ENCODE data around the gene EN1.

The EN1 gene

DNA sequence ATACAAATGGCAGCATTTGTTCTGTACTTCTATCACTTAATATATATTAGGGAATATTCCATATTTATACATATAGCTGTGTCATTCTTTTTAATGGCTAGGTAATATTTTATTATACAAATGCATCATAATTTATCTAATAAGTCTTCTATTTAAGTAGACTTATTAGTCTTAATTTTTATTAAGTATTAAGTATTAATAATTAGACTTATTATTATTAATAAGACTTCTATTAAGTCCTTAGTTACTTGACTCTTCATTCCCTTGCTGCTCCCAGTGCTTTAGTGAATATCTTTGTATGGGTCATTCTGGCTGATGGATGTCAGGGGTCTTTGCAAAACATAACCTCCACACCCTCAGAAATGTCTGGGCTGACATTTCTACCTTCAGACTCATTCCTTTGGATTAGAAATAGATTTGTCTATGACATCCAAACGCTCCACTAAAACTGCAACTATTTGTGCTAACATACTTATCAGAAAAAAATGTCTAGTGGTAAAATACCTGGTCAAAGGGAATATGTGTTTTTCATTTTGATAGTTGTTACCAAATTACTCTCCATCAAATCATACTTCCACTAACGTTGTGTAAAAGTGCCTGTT lies 35.8 kb downstream of the EN1 start:
- Histone ChIP-seq H3K4me3 (ENCODE audit: low read depth, low read length) (no peak overlapping the region), H3K9me3 (ENCODE audit: severe bottlenecking) (peaks cover 2% of the 10 kb centered on the region), H3K36me3 (no peaks in the 10 kb centered on the region), H3K27me3 (ENCODE audit: insufficient read depth, low read depth, severe bottlenecking) (peaks cover 96% of the 10 kb centered on the region), H3K27ac (no peak overlapping the region)
- TF ChIP-seq, protein P1, sequence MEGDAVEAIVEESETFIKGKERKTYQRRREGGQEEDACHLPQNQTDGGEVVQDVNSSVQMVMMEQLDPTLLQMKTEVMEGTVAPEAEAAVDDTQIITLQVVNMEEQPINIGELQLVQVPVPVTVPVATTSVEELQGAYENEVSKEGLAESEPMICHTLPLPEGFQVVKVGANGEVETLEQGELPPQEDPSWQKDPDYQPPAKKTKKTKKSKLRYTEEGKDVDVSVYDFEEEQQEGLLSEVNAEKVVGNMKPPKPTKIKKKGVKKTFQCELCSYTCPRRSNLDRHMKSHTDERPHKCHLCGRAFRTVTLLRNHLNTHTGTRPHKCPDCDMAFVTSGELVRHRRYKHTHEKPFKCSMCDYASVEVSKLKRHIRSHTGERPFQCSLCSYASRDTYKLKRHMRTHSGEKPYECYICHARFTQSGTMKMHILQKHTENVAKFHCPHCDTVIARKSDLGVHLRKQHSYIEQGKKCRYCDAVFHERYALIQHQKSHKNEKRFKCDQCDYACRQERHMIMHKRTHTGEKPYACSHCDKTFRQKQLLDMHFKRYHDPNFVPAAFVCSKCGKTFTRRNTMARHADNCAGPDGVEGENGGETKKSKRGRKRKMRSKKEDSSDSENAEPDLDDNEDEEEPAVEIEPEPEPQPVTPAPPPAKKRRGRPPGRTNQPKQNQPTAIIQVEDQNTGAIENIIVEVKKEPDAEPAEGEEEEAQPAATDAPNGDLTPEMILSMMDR (IDR thresholded peaks at IDR 0.05; ENCODE audit: low read depth, low read length), result no peak
- no peak for DNase-seq

GRCh38 chr2:118810766-118811165 lies 36.7 kb downstream of the EN1 start:
- no peak for DNase-seq
- Histone ChIP-seq H3K36me3 (no peaks in the 10 kb centered on the region), H3K4me3 (ENCODE audit: low read depth, low read length) (no peak overlapping the region), H3K27ac (no peak overlapping the region), H3K27me3 (ENCODE audit: insufficient read depth, low read depth, severe bottlenecking) (peaks cover 96% of the 10 kb centered on the region), H3K9me3 (ENCODE audit: severe bottlenecking) (peaks cover 2% of the 10 kb centered on the region)
- TF ChIP-seq, protein P1 (IDR thresholded peaks at IDR 0.05; ENCODE audit: low read depth, low read length), result no peak

GRCh38 chr2:118808429-118808809 lies 39.0 kb downstream of the EN1 start:
- Histone ChIP-seq H3K4me3 (ENCODE audit: low read depth, low read length) (no peak overlapping the region), H3K27ac (no peak overlapping the region), H3K27me3 (ENCODE audit: insufficient read depth, low read depth, severe bottlenecking) (peaks cover 96% of the 10 kb centered on the region), H3K36me3 (no peaks in the 10 kb centered on the region), H3K9me3 (ENCODE audit: severe bottlenecking) (peaks cover 2% of the 10 kb centered on the region)
- TF ChIP-seq, protein P1 (IDR thresholded peaks at IDR 0.05; ENCODE audit: low read depth, low read length), result no peak
- DNase-seq, result no peak

DNA sequence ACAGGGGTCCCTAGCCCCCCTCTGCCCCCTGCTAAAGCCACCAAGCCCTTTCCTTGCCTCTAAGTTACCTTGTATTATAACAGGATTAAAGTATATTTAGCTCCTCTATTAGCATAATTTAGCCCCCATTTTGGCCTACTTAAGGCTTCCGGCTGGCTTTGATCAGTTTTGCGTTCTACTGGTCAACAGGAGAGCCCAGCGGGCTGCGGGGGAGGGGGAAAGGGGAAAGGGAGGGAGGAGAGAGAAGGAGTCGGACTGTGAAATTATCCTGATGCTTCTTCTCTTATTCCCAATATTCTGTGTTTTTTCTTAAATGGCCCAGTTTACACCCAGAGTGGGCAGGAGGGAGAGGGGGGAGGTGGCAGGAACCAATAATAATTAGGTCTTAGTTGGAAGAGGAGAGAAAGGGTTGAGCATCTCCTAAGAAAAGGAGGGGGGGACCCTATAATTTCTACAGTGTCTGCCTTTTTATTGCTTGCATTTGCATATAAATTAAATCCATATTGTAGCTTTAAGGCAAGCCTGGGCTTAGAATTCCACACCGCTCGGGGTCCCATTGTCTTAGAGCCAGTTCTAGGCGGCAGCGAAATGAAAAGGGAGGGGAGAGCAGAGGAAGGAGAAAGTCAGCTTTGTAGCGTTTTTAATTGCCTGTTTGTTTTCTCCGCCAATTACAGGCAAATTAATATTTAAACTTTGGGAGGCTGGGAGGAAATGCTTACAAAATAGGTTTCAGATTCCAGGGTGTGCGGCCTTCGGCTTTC lies 39.6 kb downstream of the EN1 start:
- peaks cover 96% of the 10 kb centered on the region for H3K27me3 ChIP-seq (ENCODE audit: insufficient read depth, low read depth, severe bottlenecking)
- TF ChIP-seq, protein P1 (IDR thresholded peaks at IDR 0.05; ENCODE audit: low read depth, low read length), result no peak
- peaks cover 2% of the 10 kb centered on the region for H3K9me3 ChIP-seq (ENCODE audit: severe bottlenecking)
- H3K27ac ChIP-seq, result no peak overlapping the region
- no peak for DNase-seq
- no peaks in the 10 kb centered on the region for H3K36me3 ChIP-seq
- no peak overlapping the region for H3K4me3 ChIP-seq (ENCODE audit: low read depth, low read length)

GRCh38 chr2:118806797-118807667 lies 40.4 kb downstream of the EN1 start:
- Histone ChIP-seq H3K27ac (no peak overlapping the region), H3K36me3 (no peaks in the 10 kb centered on the region), H3K4me3 (ENCODE audit: low read depth, low read length) (no peak overlapping the region), H3K9me3 (ENCODE audit: severe bottlenecking) (peaks cover 2% of the 10 kb centered on the region), H3K27me3 (ENCODE audit: insufficient read depth, low read depth, severe bottlenecking) (peaks cover 96% of the 10 kb centered on the region)
- DNase-seq, result no peak
- TF ChIP-seq, protein P1 (IDR thresholded peaks at IDR 0.05; ENCODE audit: low read depth, low read length), result no peak
